CD1c-positive myeloid dendritic cell (primary cell): ENCODE measurements around the gene ZBTB49.

Source experiments
- DNase-seq: peaks from one replicate; pipeline ENCODE4 v3.0.0-alpha.2; 2016; ENCODE audit errors: extremely low spot score

Gene ZBTB49

DNA sequence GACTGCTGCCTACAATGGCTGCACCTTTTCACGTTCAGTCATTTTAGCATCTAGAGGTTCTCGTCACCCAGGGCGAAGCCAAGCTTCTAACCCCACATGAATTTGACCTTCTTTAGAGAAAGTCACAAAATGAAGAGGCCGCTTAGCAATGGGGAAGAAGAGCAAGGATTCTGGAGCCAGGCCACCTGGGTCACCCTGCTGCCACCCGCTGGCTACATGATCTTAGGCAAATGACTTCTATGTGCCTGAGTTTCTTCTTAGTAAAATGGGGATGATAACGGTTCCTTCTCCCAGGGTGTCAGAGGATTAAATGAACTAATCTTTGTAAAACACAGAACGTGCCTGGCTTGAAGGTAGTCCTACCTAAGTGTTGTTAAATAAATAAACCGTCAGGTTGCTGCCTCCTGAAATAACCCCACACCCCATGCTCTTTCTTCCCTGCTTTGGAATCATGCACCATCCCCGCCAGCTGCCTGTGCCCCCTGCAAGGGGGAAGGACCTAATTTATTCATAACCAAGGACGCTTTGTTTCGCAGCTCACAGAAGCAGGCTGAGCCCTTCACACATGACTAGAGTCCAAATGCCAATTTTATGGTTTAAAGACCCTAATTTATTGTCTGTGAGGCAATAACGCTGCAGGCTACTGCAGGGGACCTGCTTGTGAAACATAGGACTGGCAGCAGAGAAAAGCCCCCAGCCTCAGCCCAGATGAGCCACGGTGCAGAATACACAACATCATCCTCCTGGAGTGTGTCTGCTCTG lies 68.2 kb downstream of the ZBTB49 start:
- DNase-seq, result no peak

DNA sequence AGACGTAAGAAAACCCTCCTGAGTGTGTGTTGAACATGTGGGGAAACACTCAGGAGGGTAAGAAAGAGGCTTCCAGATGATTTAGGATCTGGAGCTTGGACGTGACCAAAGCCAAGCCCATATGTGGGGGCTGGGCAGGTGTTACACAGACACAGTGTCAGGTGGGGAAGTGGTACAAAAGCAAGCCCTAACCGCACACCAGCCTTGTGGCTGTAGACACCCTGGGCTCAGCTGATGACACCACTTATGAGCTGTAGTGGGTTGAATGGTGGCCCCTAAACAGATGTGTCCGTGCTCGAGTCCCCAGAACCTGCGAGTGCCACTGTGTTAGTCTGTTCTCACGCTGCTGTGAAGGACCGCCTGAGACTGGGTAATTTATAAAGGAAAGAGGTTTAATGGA lies 71.8 kb downstream of the ZBTB49 start:
- DNase-seq, result no peak

DNA sequence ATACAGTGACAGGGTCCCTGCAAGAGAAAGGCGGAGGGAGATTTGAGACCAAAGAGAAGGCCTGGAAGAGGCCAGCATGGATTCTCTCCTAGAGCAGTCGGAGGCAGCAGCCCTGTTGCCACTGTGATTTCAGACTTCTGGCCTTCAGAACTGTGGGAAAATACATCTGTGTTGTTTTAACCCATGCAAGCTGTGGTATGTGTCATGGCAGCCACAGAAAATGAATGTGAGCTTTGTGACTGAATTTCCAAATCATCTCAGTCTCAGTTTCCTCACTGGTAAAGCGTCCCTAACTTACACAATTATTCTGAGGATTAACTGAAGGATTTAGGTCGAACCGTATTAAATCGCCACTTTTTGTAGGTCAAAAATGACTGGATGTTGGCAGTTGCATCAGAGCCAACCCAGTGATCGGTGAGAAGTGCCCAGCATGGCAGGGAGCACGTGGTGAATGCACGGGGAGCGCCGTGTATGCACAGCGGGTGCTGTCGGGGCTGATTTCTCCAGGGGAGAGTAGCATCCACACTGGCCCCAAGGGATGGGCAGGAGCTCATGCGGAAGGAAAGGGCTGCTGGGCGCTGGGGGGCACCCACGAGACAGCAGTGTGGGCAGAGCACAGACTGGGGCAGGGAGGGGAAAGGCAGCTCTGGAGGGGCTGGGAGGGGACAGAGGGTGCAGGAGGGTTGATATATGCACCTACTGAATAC lies 73.1 kb downstream of the ZBTB49 start:
- no peak for DNase-seq

DNA sequence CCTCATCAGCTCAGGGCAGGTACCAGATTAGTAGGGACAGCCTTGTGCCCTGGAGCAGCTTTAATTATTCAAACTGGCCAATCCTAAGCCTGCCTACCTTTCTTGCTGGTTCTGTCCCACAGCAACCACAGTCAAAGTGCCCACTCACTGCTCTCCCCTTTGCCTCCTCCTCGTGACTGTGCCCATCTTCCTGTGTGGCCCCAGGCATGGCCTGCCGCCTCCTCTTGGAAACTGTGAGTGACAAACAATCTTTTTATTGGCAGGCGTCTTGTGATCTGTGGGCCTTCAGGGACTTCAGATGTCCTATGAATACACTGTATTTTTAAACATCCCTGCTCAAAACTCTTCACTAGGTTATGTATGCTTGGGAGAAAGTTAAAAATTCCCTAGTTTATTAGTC lies 74.0 kb downstream of the ZBTB49 start:
- no peak for DNase-seq

DNA sequence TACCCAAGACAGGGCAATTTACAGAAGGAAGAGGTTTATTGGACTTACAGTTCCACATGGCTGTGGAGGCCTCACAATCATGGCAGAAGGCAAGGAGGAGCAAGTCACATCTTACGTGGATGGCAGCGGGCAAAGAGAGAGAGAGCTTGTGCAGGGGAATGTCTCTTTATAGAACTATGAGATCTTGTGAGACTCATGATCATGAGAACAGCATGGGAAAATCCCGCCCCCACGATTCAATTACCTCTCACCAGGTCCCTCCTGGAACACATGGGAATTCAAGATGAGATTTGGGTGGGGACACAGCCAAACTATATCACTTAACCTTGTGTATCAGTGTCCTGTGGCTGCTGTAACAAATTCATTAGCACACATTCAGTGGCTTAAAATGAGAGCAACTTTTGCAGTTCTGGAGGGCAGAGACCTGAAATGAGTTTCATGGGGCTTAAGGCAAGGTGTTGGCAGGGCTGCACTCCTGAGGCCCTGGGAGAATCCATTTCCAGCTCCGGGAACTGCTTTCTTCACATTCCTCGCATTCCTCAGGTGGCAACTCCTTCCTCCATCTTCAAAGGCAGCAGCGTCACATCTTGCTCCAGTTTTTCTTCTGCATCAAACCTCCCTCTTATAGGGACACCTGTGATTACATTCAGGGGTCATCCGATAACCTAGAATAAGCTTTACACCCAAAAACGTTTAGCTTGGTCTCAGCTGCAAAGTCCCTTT lies 74.6 kb downstream of the ZBTB49 start:
- no peak for DNase-seq

DNA sequence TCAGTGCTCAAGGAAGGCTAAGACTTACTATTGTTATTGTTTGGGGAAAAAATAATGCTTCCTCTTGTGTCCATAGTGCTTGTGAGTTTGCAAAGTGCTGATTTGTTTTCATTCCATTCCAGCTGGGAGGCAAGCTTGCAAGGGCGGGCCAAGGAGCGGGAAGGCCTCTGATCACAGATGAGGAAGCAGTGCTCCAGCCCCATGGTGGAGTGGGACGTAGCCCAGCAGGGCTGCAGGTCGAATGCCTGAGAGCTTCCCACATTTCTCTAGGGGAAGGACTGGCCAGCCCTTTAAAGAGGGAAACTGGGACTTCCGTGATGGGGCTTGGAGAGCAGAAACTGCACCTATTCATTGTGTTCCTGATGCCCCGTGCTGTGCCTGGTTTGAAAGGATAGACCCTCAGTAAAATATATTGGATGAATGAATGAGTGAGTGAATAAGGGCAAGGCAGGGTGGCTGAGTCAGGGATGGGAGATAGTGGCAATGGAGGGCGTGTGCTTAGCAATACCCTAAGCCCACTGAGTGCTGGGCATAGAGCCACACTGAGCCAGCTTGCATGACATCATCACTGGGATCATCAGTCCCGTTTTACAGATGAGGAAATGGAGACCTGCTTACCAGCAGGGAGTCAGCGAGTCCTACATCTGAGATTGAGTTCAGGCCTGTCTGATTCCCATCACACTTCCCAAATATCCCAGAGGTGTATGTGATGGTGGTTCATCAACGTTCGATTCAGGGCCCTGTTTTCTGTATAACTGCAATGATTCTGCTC lies 78.9 kb downstream of the ZBTB49 start:
- DNase-seq, result no peak
